ENCODE data around the gene PIGM. TPM values are rescaled to one million over a fixed set of nuclear protein-coding genes. Genes with fewer than 3 reads are reported as not detected.

Gene PIGM
- total and polyA plus RNA-seq, 2 experiments from 2014 or later = 5.0 TPM

DNA sequence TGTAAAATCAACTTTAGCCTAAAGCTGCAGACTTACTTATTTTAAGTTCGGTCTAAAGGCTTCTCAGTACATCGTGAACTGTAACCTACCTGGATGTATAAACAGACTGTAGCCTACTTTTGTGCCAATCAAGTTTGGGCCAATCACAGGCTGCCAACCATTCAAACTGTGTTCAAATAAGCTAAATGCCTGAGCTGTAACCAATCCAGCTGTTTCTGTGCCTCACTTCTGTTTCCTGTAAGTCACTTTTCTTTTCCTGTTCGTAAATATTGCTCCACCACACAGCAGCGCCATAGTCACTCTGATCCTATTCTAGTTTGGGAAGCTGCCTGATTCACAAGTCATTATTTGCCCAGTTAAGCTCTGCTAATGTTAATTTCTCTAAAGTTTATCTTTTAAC, 40.3 kb downstream of the PIGM start:
- Histone ChIP-seq H3K79me2 (replicated peaks; ENCODE audit: insufficient read depth) (no peaks in the 10 kb centered on the region), H3K4me3 (no peak overlapping the region), H3K4me1 (ENCODE audit: insufficient read depth) (peaks cover 13% of the 10 kb centered on the region), H3K4me2 (no peak overlapping the region), H3K27me3 (ENCODE audit: insufficient read depth) (no peaks in the 10 kb centered on the region), H3F3A (replicated peaks; ENCODE audit: low read depth) (no peaks in the 10 kb centered on the region), H3K27ac (ENCODE audit: low read depth) (no peak overlapping the region), H3K36me3 (ENCODE audit: insufficient read depth) (no peaks in the 10 kb centered on the region), H3K9me2 (ENCODE audit: insufficient read depth) (no peaks in the 10 kb centered on the region), H2AFZ (peak overlapping the region; percentile 12; the same call in 1 of the 2 replicates), H4K20me1 (replicated peaks; ENCODE audit: insufficient read depth) (no peaks in the 10 kb centered on the region)
- Mint-ChIP-seq H3K27ac (no peak overlapping the region), H3K27me3 (ENCODE audit: insufficient read depth, low read depth, poor library complexity) (peaks cover 2% of the 10 kb centered on the region), H3K36me3 (ENCODE audit: low read depth) (no peaks in the 10 kb centered on the region), H3K4me1 (peaks cover 17% of the 10 kb centered on the region; the same call in 2 of the 3 replicates), H3K9me3 (no peaks in the 10 kb centered on the region), H3K4me3 (no peak overlapping the region)
- ATAC-seq = no peak
- peak; percentile 7 for DNase-seq (ENCODE audit: low spot score)
- TF ChIP-seq EZH2 (IDR thresholded peaks at IDR 0.05; ENCODE audit: low read depth, unreplicated experiment) = no peak
- TF ChIP-seq, protein P1, sequence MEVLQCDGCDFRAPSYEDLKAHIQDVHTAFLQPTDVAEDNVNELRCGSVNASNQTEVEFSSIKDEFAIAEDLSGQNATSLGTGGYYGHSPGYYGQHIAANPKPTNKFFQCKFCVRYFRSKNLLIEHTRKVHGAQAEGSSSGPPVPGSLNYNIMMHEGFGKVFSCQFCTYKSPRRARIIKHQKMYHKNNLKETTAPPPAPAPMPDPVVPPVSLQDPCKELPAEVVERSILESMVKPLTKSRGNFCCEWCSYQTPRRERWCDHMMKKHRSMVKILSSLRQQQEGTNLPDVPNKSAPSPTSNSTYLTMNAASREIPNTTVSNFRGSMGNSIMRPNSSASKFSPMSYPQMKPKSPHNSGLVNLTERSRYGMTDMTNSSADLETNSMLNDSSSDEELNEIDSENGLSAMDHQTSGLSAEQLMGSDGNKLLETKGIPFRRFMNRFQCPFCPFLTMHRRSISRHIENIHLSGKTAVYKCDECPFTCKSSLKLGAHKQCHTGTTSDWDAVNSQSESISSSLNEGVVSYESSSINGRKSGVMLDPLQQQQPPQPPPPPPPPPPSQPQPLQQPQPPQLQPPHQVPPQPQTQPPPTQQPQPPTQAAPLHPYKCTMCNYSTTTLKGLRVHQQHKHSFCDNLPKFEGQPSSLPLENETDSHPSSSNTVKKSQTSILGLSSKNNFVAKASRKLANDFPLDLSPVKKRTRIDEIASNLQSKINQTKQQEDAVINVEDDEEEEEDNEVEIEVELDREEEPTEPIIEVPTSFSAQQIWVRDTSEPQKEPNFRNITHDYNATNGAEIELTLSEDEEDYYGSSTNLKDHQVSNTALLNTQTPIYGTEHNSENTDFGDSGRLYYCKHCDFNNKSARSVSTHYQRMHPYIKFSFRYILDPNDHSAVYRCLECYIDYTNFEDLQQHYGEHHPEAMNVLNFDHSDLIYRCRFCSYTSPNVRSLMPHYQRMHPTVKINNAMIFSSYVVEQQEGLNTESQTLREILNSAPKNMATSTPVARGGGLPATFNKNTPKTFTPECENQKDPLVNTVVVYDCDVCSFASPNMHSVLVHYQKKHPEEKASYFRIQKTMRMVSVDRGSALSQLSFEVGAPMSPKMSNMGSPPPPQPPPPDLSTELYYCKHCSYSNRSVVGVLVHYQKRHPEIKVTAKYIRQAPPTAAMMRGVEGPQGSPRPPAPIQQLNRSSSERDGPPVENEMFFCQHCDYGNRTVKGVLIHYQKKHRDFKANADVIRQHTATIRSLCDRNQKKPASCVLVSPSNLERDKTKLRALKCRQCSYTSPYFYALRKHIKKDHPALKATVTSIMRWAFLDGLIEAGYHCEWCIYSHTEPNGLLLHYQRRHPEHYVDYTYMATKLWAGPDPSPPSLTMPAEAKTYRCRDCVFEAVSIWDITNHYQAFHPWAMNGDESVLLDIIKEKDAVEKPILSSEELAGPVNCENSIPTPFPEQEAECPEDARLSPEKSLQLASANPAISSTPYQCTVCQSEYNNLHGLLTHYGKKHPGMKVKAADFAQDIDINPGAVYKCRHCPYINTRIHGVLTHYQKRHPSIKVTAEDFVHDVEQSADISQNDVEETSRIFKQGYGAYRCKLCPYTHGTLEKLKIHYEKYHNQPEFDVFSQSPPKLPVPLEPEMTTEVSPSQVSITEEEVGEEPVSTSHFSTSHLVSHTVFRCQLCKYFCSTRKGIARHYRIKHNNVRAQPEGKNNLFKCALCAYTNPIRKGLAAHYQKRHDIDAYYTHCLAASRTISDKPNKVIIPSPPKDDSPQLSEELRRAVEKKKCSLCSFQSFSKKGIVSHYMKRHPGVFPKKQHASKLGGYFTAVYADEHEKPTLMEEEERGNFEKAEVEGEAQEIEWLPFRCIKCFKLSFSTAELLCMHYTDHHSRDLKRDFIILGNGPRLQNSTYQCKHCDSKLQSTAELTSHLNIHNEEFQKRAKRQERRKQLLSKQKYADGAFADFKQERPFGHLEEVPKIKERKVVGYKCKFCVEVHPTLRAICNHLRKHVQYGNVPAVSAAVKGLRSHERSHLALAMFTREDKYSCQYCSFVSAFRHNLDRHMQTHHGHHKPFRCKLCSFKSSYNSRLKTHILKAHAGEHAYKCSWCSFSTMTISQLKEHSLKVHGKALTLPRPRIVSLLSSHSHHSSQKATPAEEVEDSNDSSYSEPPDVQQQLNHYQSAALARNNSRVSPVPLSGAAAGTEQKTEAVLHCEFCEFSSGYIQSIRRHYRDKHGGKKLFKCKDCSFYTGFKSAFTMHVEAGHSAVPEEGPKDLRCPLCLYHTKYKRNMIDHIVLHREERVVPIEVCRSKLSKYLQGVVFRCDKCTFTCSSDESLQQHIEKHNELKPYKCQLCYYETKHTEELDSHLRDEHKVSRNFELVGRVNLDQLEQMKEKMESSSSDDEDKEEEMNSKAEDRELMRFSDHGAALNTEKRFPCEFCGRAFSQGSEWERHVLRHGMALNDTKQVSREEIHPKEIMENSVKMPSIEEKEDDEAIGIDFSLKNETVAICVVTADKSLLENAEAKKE (CRISPR knock-in tag; IDR thresholded peaks at IDR 0.05) = no peak
- no peak for TF ChIP-seq ZNF114 (CRISPR knock-in tag; IDR thresholded peaks at IDR 0.05)
- TF ChIP-seq STAT1 (IDR thresholded peaks at IDR 0.05; ENCODE audit: unreplicated experiment) = no peak
- no peak for TF ChIP-seq CREB1 (CRISPR knock-in tag; IDR thresholded peaks at IDR 0.05; ENCODE audit: low read depth)
- no peak for TF ChIP-seq POLR2AphosphoS5 (IDR thresholded peaks at IDR 0.05; ENCODE audit: low read depth)
- TF ChIP-seq, protein P2, sequence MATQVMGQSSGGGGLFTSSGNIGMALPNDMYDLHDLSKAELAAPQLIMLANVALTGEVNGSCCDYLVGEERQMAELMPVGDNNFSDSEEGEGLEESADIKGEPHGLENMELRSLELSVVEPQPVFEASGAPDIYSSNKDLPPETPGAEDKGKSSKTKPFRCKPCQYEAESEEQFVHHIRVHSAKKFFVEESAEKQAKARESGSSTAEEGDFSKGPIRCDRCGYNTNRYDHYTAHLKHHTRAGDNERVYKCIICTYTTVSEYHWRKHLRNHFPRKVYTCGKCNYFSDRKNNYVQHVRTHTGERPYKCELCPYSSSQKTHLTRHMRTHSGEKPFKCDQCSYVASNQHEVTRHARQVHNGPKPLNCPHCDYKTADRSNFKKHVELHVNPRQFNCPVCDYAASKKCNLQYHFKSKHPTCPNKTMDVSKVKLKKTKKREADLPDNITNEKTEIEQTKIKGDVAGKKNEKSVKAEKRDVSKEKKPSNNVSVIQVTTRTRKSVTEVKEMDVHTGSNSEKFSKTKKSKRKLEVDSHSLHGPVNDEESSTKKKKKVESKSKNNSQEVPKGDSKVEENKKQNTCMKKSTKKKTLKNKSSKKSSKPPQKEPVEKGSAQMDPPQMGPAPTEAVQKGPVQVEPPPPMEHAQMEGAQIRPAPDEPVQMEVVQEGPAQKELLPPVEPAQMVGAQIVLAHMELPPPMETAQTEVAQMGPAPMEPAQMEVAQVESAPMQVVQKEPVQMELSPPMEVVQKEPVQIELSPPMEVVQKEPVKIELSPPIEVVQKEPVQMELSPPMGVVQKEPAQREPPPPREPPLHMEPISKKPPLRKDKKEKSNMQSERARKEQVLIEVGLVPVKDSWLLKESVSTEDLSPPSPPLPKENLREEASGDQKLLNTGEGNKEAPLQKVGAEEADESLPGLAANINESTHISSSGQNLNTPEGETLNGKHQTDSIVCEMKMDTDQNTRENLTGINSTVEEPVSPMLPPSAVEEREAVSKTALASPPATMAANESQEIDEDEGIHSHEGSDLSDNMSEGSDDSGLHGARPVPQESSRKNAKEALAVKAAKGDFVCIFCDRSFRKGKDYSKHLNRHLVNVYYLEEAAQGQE (IDR thresholded peaks at IDR 0.05; ENCODE audit: unreplicated experiment) = no peak
- TF ChIP-seq JUNB (IDR thresholded peaks at IDR 0.05; ENCODE audit: unreplicated experiment) = no peak
- no peak for TF ChIP-seq EZH2phosphoT487 (IDR thresholded peaks at IDR 0.05; ENCODE audit: unreplicated experiment)
- TF ChIP-seq, protein P3, sequence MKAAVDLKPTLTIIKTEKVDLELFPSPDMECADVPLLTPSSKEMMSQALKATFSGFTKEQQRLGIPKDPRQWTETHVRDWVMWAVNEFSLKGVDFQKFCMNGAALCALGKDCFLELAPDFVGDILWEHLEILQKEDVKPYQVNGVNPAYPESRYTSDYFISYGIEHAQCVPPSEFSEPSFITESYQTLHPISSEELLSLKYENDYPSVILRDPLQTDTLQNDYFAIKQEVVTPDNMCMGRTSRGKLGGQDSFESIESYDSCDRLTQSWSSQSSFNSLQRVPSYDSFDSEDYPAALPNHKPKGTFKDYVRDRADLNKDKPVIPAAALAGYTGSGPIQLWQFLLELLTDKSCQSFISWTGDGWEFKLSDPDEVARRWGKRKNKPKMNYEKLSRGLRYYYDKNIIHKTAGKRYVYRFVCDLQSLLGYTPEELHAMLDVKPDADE (IDR thresholded peaks at IDR 0.05) = no peak
- no peak for TF ChIP-seq ZNF331 (CRISPR knock-in tag; IDR thresholded peaks at IDR 0.05; ENCODE audit: low read depth)
- TF ChIP-seq NANOG (IDR thresholded peaks at IDR 0.05; ENCODE audit: borderline replicate concordance) = no peak
- TF ChIP-seq, protein P4, sequence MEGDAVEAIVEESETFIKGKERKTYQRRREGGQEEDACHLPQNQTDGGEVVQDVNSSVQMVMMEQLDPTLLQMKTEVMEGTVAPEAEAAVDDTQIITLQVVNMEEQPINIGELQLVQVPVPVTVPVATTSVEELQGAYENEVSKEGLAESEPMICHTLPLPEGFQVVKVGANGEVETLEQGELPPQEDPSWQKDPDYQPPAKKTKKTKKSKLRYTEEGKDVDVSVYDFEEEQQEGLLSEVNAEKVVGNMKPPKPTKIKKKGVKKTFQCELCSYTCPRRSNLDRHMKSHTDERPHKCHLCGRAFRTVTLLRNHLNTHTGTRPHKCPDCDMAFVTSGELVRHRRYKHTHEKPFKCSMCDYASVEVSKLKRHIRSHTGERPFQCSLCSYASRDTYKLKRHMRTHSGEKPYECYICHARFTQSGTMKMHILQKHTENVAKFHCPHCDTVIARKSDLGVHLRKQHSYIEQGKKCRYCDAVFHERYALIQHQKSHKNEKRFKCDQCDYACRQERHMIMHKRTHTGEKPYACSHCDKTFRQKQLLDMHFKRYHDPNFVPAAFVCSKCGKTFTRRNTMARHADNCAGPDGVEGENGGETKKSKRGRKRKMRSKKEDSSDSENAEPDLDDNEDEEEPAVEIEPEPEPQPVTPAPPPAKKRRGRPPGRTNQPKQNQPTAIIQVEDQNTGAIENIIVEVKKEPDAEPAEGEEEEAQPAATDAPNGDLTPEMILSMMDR (conservative IDR thresholded peaks at IDR 0.05; ENCODE audit: low read depth in 2 of 2) = no peak

Data from GM23338 (cell line).